Thyroid gland (tissue), 4 donors: Measurements from ENCODE around the gene CDKN2B. TPM values are rescaled to one million over a fixed set of nuclear protein-coding genes. Genes with fewer than 3 reads are reported as not detected.

Experiments
- DNase-seq, 2 donors: peaks; one replicate each; pipeline ENCODE4 v3.0.0-alpha.2; 2019
- H3K27ac ChIP-seq, 3 donors: fragments of 200-600 bp; sonication (generic); 1 replicate in 2 of 3; 2 replicates in 1 of 3; pipeline ENCODE4 v1.5.1; 2016 to 2019; ENCODE audit warnings: mild to moderate bottlenecking in 1 of 3, moderate library complexity in 1 of 3
- H3K27me3 ChIP-seq: fragments of 200-600 bp; sonication (generic); one replicate; pipeline ENCODE4 v1.5.1; 2019
- H3K36me3 ChIP-seq, 2 donors: fragments of 200-600 bp; sonication (generic); one replicate each; pipeline ENCODE4 v1.5.1; 2016 to 2019
- H3K4me1 ChIP-seq, 2 donors: fragments of 200-600 bp; sonication (generic); one replicate each; pipeline ENCODE4 v1.5.1; 2017 to 2019
- H3K4me3 ChIP-seq, 3 donors: fragments of 200-600 bp; sonication (generic); replicated peaks in 1 of 3; 1 replicate in 2 of 3; 2 replicates in 1 of 3; pipeline ENCODE4 v1.5.1; 2016; ENCODE audit warnings: mild to moderate bottlenecking in 1 of 3
- H3K9me3 ChIP-seq: fragments of 200-600 bp; sonication (generic); one replicate; pipeline ENCODE4 v1.5.1; 2017
- POLR2A ChIP-seq, 2 donors: fragments of 450-650 bp; IDR thresholded peaks; one replicate each; pipeline ENCODE4 v1.6.1; 2017; ENCODE audit warnings: antibody characterized with exemption in 2 of 2, mild to moderate bottlenecking in 2 of 2, moderate library complexity in 1 of 2
- WGBS, 2 donors: methylation state at CpG; one replicate each; pipeline ENCODE4 v1.1.5; 2017; 5-methylcytosine and 5-hydroxymethylcytosine counted together
- intact Hi-C: fragments of 100-400 bp; cut with DNase I; formaldehyde crosslinking; loops from one replicate; pipeline ENCODE4 v1.15.1; 2023
- total RNA-seq, 4 donors: library from RNA; depleted of rRNA; stranded (reverse); fragments of >200 nt; gene quantifications; one replicate each; pipeline ENCODE4 v1.2.3, GENCODE V29; 2016
- TF ChIP-seq, protein P1 (sequence below), 6 experiments: fragments of 200-600 bp in 3 of 6; fragments of 450-650 bp in 3 of 6; sonication (generic) in 3 of 6; IDR thresholded peaks; one replicate each; pipeline ENCODE4 v1.5.1; 2016 to 2019; ENCODE audit warnings: antibody characterized with exemption in 6 of 6, mild to moderate bottlenecking in 2 of 6, inconsistent platforms in 1 of 6, moderate library complexity in 1 of 6

CDKN2B gene
- total RNA-seq, 4 donors from 2014 or later: 0.44 to 2.0 (median 1.2) TPM

GRCh38 chr9:22047596-22047995 lies 38.5 kb upstream of the CDKN2B start:
- TF ChIP-seq, protein P1, sequence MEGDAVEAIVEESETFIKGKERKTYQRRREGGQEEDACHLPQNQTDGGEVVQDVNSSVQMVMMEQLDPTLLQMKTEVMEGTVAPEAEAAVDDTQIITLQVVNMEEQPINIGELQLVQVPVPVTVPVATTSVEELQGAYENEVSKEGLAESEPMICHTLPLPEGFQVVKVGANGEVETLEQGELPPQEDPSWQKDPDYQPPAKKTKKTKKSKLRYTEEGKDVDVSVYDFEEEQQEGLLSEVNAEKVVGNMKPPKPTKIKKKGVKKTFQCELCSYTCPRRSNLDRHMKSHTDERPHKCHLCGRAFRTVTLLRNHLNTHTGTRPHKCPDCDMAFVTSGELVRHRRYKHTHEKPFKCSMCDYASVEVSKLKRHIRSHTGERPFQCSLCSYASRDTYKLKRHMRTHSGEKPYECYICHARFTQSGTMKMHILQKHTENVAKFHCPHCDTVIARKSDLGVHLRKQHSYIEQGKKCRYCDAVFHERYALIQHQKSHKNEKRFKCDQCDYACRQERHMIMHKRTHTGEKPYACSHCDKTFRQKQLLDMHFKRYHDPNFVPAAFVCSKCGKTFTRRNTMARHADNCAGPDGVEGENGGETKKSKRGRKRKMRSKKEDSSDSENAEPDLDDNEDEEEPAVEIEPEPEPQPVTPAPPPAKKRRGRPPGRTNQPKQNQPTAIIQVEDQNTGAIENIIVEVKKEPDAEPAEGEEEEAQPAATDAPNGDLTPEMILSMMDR (IDR thresholded peaks at IDR 0.05): no peak
- TF ChIP-seq POLR2A (IDR thresholded peaks at IDR 0.05): no peak
- DNase-seq: no peak
- no peak overlapping the region for H3K27ac ChIP-seq
- 93 to 94% methylated on average over 2 of the region's 2 CpGs for WGBS, 2 donors
- no peaks in the 10 kb centered on the region for H3K4me1 ChIP-seq
- intact Hi-C loops: no loop called here
- no peaks in the 10 kb centered on the region for H3K36me3 ChIP-seq
- no peak overlapping the region for H3K4me3 ChIP-seq
- H3K9me3 ChIP-seq: no peaks in the 10 kb centered on the region
- no peaks in the 10 kb centered on the region for H3K27me3 ChIP-seq

- Histone ChIP-seq H3K27ac (no peak overlapping the region), H3K4me3 (no peak overlapping the region), H3K9me3 (no peaks in the 10 kb centered on the region), H3K27me3 (no peaks in the 10 kb centered on the region), H3K4me1 (no peaks in the 10 kb centered on the region), H3K36me3 (no peaks in the 10 kb centered on the region)
- intact Hi-C loops: no loop called here
- WGBS, 2 donors: 74 to 85% methylated on average over 1 of the region's 1 CpG
- DNase-seq: no peak
- TF ChIP-seq POLR2A (IDR thresholded peaks at IDR 0.05): no peak
- TF ChIP-seq, protein P1 (IDR thresholded peaks at IDR 0.05): no peak
Measured at GRCh38 chr9:22046243-22046885, 37.3 kb upstream of the CDKN2B start.

GRCh38 chr9:22045423-22045822 lies 36.3 kb upstream of the CDKN2B start:
- Histone ChIP-seq H3K36me3 (no peaks in the 10 kb centered on the region), H3K9me3 (no peaks in the 10 kb centered on the region), H3K4me3 (no peak overlapping the region), H3K4me1 (no peaks in the 10 kb centered on the region), H3K27ac (no peak overlapping the region), H3K27me3 (no peaks in the 10 kb centered on the region)
- intact Hi-C loops: no loop called here
- DNase-seq: no peak
- TF ChIP-seq, protein P1 (IDR thresholded peaks at IDR 0.05): no peak
- no peak for TF ChIP-seq POLR2A (IDR thresholded peaks at IDR 0.05)

- Histone ChIP-seq H3K27me3 (no peaks in the 10 kb centered on the region), H3K4me3 (no peak overlapping the region), H3K4me1 (no peaks in the 10 kb centered on the region), H3K36me3 (no peaks in the 10 kb centered on the region), H3K9me3 (no peaks in the 10 kb centered on the region), H3K27ac (no peak overlapping the region)
- intact Hi-C loops: no loop called here
- no peak for DNase-seq
- no peak for TF ChIP-seq POLR2A (IDR thresholded peaks at IDR 0.05)
- TF ChIP-seq, protein P1 (IDR thresholded peaks at IDR 0.05): no peak
Measured at GRCh38 chr9:22044583-22044982, 35.5 kb upstream of the CDKN2B start.

DNA sequence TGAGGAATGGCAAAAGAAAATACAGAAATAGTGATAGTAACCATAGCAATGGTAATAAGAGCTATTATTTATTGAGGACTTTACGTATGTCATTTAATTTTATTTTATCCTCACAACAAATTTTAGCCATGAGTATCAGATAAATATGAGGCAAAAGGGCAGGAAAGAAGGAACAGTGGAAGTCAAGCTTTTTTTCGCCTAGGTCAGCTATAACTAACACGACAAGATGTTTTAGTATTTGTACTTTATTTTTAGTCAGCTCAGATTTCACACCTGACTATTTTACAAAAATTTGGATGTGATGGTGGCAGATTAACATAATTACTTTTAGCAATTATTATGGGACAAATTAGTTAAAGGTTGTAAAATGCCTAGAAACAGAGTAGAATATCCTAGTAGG lies 34.8 kb upstream of the CDKN2B start:
- TF ChIP-seq, protein P1 (IDR thresholded peaks at IDR 0.05): no peak
- no peak for TF ChIP-seq POLR2A (IDR thresholded peaks at IDR 0.05)
- Histone ChIP-seq H3K27ac (no peak overlapping the region), H3K27me3 (no peaks in the 10 kb centered on the region), H3K4me1 (no peaks in the 10 kb centered on the region), H3K9me3 (no peaks in the 10 kb centered on the region), H3K4me3 (no peak overlapping the region), H3K36me3 (no peaks in the 10 kb centered on the region)
- intact Hi-C loops: no loop called here
- no peak for DNase-seq
- 50% methylated on average over 3 of the region's 3 CpGs for WGBS, 2 donors
